SKM-1 (cell line): ENCODE results near the gene THSD7A.

Experiments used
- DNase-seq: peaks from one replicate; lab custom pipeline; 2025; ENCODE audit not compliant: unreplicated experiment; lab: John Stamatoyannopoulos, UW

The THSD7A gene

GRCh38 chr7:11751315-11751714 lies 80.7 kb downstream of the THSD7A start:
- DNase-seq: no peak

GRCh38 chr7:11750191-11750590 lies 81.8 kb downstream of the THSD7A start:
- no peak for DNase-seq

- no peak for DNase-seq
Measured at GRCh38 chr7:11749629-11750028, 82.4 kb downstream of the THSD7A start.

- no peak for DNase-seq
Measured at GRCh38 chr7:11748884-11749283, 83.1 kb downstream of the THSD7A start.

- no peak for DNase-seq
Measured at GRCh38 chr7:11747715-11748485, 84.1 kb downstream of the THSD7A start.

- no peak for DNase-seq
Measured at GRCh38 chr7:11746591-11746990, 85.4 kb downstream of the THSD7A start.

- no peak for DNase-seq
Measured at GRCh38 chr7:11743548-11743947, 88.5 kb downstream of the THSD7A start.

- no peak for DNase-seq
Measured at GRCh38 chr7:11743016-11743415, 89.0 kb downstream of the THSD7A start.

GRCh38 chr7:11742496-11742895 lies 89.5 kb downstream of the THSD7A start:
- no peak for DNase-seq

- no peak for DNase-seq
Measured at GRCh38 chr7:11737723-11738122, 94.3 kb downstream of the THSD7A start.

- DNase-seq: no peak
Measured at GRCh38 chr7:11732207-11732606, 99.8 kb downstream of the THSD7A start.

- DNase-seq: no peak
Measured at GRCh38 chr7:11730725-11731124, 101.3 kb downstream of the THSD7A start.

- DNase-seq: no peak
Measured at GRCh38 chr7:11727864-11728263, 104.1 kb downstream of the THSD7A start.

- DNase-seq: no peak
Measured at GRCh38 chr7:11726794-11727155, 105.2 kb downstream of the THSD7A start.

GRCh38 chr7:11726001-11726793 lies 105.8 kb downstream of the THSD7A start:
- no peak for DNase-seq

GRCh38 chr7:11716185-11716584 lies 115.8 kb downstream of the THSD7A start:
- DNase-seq: no peak

GRCh38 chr7:11714676-11715075 lies 117.3 kb downstream of the THSD7A start:
- no peak for DNase-seq

- DNase-seq: no peak
Measured at GRCh38 chr7:11714205-11714604, 117.8 kb downstream of the THSD7A start.

- no peak for DNase-seq
Measured at GRCh38 chr7:11713352-11713751, 118.6 kb downstream of the THSD7A start.

GRCh38 chr7:11710377-11710776 lies 121.6 kb downstream of the THSD7A start:
- DNase-seq: no peak

GRCh38 chr7:11709196-11709595 lies 122.8 kb downstream of the THSD7A start:
- DNase-seq: no peak

GRCh38 chr7:11707606-11708193 lies 124.3 kb downstream of the THSD7A start:
- DNase-seq: no peak
